ENCODE results near the gene IL1RAPL1. TPM values are rescaled to one million over a fixed set of nuclear protein-coding genes. Genes with fewer than 3 reads are reported as not detected.

Gene IL1RAPL1
- polyA plus RNA-seq, 1 donor from 2014 or later, result not detected

DNA sequence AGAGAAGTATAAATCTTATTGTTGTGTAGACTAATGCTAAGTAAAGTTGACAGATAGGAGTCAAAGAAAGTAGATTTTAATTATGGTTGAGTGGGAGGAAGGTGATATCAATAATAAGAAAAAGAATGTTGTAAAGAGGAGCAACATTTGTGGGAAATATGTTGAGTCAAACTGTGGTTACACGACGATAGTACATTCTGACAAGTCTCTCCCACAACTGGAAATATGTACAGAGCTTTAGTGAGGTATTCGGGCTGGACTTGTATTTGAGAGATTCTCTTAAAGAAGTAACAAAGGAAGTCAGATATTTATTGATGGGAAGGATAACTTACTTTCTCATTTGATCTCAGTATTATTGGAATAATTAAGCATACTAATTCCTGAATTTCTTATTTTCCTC lies 1102.8 kb downstream of the IL1RAPL1 start:
- H4K20me1 ChIP-seq (ENCODE audit: insufficient read depth), result no peaks in the 10 kb centered on the region
- H3K79me2 ChIP-seq (replicated peaks; ENCODE audit: insufficient read depth, low read length), result no peaks in the 10 kb centered on the region
- no peak overlapping the region for H3K4me3 ChIP-seq (ENCODE audit: low read length)
- H2AFZ ChIP-seq (ENCODE audit: low read depth, low read length), result no peak overlapping the region
- H3K9me3 ChIP-seq (ENCODE audit: low read length), result no peaks in the 10 kb centered on the region
- H3F3A ChIP-seq (ENCODE audit: insufficient read depth, low read length, poor library complexity, severe bottlenecking), result no peaks in the 10 kb centered on the region
- no peaks in the 10 kb centered on the region for H3K9me2 ChIP-seq (ENCODE audit: insufficient read depth, low read length)
- H3K4me2 ChIP-seq (ENCODE audit: low read length), result no peak overlapping the region
- H3K9ac ChIP-seq (ENCODE audit: low read length), result no peak overlapping the region
- H3K36me3 ChIP-seq (ENCODE audit: insufficient read depth, low read length), result no peaks in the 10 kb centered on the region
- no peak overlapping the region for H3K27ac ChIP-seq (ENCODE audit: low read length)
- no peaks in the 10 kb centered on the region for H3K27me3 ChIP-seq (ENCODE audit: insufficient read depth, low read depth, low read length)
- TF ChIP-seq TAF1 (IDR thresholded peaks at IDR 0.05; ENCODE audit: low read depth) (no peak), POLR2AphosphoS5 (IDR thresholded peaks at IDR 0.05) (no peak), EZH2 (IDR thresholded peaks at IDR 0.05; ENCODE audit: borderline replicate concordance, insufficient read depth, low read length, poor library complexity, severe bottlenecking) (no peak), EP300 (conservative IDR thresholded peaks at IDR 0.05; ENCODE audit: poor library complexity, severe bottlenecking) (no peak), SMC3 (conservative IDR thresholded peaks at IDR 0.05; ENCODE audit: poor library complexity) (no peak), MXI1 (conservative IDR thresholded peaks at IDR 0.05; ENCODE audit: poor library complexity, severe bottlenecking) (no peak), RAD21 (conservative IDR thresholded peaks at IDR 0.05) (no peak)
- TF ChIP-seq, protein P1, sequence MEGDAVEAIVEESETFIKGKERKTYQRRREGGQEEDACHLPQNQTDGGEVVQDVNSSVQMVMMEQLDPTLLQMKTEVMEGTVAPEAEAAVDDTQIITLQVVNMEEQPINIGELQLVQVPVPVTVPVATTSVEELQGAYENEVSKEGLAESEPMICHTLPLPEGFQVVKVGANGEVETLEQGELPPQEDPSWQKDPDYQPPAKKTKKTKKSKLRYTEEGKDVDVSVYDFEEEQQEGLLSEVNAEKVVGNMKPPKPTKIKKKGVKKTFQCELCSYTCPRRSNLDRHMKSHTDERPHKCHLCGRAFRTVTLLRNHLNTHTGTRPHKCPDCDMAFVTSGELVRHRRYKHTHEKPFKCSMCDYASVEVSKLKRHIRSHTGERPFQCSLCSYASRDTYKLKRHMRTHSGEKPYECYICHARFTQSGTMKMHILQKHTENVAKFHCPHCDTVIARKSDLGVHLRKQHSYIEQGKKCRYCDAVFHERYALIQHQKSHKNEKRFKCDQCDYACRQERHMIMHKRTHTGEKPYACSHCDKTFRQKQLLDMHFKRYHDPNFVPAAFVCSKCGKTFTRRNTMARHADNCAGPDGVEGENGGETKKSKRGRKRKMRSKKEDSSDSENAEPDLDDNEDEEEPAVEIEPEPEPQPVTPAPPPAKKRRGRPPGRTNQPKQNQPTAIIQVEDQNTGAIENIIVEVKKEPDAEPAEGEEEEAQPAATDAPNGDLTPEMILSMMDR (IDR thresholded peaks at IDR 0.05; ENCODE audit: poor library complexity, severe bottlenecking), result no peak
- TF ChIP-seq, protein P2, sequence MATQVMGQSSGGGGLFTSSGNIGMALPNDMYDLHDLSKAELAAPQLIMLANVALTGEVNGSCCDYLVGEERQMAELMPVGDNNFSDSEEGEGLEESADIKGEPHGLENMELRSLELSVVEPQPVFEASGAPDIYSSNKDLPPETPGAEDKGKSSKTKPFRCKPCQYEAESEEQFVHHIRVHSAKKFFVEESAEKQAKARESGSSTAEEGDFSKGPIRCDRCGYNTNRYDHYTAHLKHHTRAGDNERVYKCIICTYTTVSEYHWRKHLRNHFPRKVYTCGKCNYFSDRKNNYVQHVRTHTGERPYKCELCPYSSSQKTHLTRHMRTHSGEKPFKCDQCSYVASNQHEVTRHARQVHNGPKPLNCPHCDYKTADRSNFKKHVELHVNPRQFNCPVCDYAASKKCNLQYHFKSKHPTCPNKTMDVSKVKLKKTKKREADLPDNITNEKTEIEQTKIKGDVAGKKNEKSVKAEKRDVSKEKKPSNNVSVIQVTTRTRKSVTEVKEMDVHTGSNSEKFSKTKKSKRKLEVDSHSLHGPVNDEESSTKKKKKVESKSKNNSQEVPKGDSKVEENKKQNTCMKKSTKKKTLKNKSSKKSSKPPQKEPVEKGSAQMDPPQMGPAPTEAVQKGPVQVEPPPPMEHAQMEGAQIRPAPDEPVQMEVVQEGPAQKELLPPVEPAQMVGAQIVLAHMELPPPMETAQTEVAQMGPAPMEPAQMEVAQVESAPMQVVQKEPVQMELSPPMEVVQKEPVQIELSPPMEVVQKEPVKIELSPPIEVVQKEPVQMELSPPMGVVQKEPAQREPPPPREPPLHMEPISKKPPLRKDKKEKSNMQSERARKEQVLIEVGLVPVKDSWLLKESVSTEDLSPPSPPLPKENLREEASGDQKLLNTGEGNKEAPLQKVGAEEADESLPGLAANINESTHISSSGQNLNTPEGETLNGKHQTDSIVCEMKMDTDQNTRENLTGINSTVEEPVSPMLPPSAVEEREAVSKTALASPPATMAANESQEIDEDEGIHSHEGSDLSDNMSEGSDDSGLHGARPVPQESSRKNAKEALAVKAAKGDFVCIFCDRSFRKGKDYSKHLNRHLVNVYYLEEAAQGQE (IDR thresholded peaks at IDR 0.05; ENCODE audit: borderline replicate concordance), result no peak

DNA sequence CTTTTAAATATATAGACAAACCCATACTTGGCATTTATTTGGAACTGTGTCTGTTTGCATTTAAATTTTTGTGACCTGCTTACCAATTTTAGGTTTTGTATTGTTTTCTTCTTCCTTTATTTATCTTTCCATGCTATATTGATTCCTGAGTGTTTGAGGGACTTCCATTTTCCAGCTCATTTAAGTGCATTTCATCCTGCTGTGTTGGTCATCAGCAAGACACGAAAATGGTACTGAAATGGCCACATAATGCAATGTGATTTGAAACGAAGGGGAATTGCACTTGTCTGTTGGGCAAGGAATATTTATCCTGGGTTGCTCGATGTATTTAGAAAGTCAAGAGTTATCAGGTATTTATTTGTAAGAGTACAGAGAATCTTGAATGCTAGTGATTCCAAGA lies 1103.8 kb downstream of the IL1RAPL1 start:
- no peak overlapping the region for H3K27ac ChIP-seq (ENCODE audit: low read length)
- H2AFZ ChIP-seq (ENCODE audit: low read depth, low read length), result no peak overlapping the region
- no peak overlapping the region for H3K4me2 ChIP-seq (ENCODE audit: low read length)
- no peaks in the 10 kb centered on the region for H3K9me3 ChIP-seq (ENCODE audit: low read length)
- H3K36me3 ChIP-seq (ENCODE audit: insufficient read depth, low read length), result no peaks in the 10 kb centered on the region
- H3K9ac ChIP-seq (ENCODE audit: low read length), result no peak overlapping the region
- H4K20me1 ChIP-seq (ENCODE audit: insufficient read depth), result no peaks in the 10 kb centered on the region
- no peaks in the 10 kb centered on the region for H3K9me2 ChIP-seq (ENCODE audit: insufficient read depth, low read length)
- no peaks in the 10 kb centered on the region for H3K27me3 ChIP-seq (ENCODE audit: insufficient read depth, low read depth, low read length)
- no peak overlapping the region for H3K4me3 ChIP-seq (ENCODE audit: low read length)
- no peaks in the 10 kb centered on the region for H3K79me2 ChIP-seq (replicated peaks; ENCODE audit: insufficient read depth, low read length)
- TF ChIP-seq MXI1 (conservative IDR thresholded peaks at IDR 0.05; ENCODE audit: poor library complexity, severe bottlenecking), result no peak
- no peak for TF ChIP-seq RAD21 (conservative IDR thresholded peaks at IDR 0.05)
- TF ChIP-seq, protein P2 (IDR thresholded peaks at IDR 0.05; ENCODE audit: borderline replicate concordance), result peak; percentile 94
- TF ChIP-seq EP300 (conservative IDR thresholded peaks at IDR 0.05; ENCODE audit: poor library complexity, severe bottlenecking), result no peak
- TF ChIP-seq EZH2 (IDR thresholded peaks at IDR 0.05; ENCODE audit: borderline replicate concordance, insufficient read depth, low read length, poor library complexity, severe bottlenecking), result no peak
- TF ChIP-seq SMC3 (conservative IDR thresholded peaks at IDR 0.05; ENCODE audit: poor library complexity), result no peak
- TF ChIP-seq POLR2AphosphoS5 (IDR thresholded peaks at IDR 0.05), result peak; percentile 60
- TF ChIP-seq, protein P1 (IDR thresholded peaks at IDR 0.05; ENCODE audit: poor library complexity, severe bottlenecking), result no peak
- TF ChIP-seq TAF1 (IDR thresholded peaks at IDR 0.05; ENCODE audit: low read depth), result no peak
- no peaks in the 10 kb centered on the region for H3F3A ChIP-seq (ENCODE audit: insufficient read depth, low read length, poor library complexity, severe bottlenecking)
